Activated T-helper 9 cell treated with anti-CD3 and anti-CD28 coated beads, Interleukin-2, amount 50 U/mL, for 16 hours (primary cell): Measurements from ENCODE around the gene SH2D3C.

Source experiments
- DNase-seq: peaks from one replicate; pipeline ENCODE4 v3.0.0-alpha.2; 2020; ENCODE audit warnings: low read depth

Gene SH2D3C

GRCh38 chr9:127694890-127695720, 83.4 kb downstream of the SH2D3C start:
- no peak for DNase-seq

DNA sequence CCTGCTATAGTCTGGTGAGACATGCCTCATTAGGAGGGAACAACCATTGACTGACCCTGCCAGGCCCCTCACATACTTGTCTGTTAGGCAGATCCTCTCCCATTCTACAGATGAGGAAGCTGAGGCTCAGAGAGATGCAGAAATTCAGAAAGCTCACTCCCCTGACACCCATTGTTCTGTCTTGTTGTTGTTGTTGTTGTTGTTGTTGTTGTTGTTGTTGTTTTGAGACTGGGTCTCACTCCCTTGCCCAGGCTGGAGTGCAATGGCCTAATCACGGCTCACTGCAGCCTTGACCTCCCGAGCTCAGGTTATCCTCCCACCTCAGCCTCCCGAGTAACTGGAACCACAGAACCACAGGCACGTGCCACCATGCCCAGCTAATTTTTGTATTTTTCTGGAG, 84.8 kb downstream of the SH2D3C start:
- no peak for DNase-seq

DNA sequence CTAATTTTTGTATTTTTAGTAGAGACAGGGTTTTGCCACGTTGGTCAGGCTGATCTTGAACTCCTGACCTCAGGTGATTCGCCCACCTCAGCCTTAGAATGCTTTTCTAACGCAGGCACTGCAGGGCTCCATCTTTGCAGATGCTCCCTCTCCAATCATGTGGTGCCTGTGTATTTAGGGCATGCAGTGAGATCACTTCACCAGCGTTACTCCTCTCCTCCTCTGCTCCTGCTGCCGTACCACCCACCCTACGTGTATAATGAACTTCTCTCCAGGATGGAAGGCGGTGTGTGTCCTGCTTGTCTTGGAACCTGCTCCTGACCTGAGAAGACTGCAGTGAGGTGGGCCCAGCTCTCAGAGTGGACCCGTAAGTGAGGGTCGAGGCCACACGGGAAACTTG, 85.3 kb downstream of the SH2D3C start:
- no peak for DNase-seq

DNA sequence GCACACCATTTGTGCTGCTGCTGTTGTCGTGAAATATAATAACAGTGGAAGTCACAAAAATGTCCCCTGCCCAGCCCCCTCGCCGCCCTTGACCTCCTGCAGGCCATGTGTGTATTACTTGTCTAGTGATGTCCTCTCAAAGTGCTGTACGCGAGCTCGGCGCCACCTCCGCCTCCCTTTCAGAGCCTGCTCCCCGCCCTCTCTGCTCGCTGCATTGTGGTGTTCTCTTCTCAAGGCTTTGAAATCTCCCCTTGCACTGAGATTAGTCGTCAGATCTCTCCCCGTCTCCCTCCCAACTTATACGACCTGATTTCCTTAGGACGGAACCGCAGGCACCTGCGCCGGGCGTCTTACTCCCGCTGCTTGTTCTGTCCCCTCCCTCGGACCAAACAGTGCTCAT, 86.4 kb downstream of the SH2D3C start:
- DNase-seq = no peak

- DNase-seq = no peak
Observed at GRCh38 chr9:127690735-127691134, 87.7 kb downstream of the SH2D3C start.

- no peak for DNase-seq
Observed at GRCh38 chr9:127689329-127690000, 89.0 kb downstream of the SH2D3C start.
